ENCODE data around the gene HOXB1. TPM values are rescaled to one million over a fixed set of nuclear protein-coding genes. Genes with fewer than 3 reads are reported as not detected.

The HOXB1 gene
- not detected for total RNA-seq

DNA sequence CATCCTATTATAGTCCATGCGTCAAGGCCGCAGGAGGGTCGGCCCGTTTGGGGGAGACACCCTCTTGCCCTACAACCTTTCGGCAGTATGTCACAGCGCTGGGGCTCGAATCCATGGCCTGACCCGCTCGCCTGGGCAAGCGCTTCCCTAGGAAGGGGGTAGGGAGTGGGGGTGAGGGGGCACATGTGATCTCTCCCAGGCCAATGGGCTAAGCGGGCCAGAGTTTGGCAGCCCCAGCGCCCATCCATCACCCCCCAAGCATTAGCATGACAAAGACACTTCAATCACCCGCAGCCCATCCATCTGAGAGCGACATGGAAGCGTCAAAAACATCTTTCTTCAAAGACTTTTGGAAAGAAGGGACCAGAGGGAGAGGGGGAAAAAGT is at the start of gene HOXB1:
Gene HOXB1, minus strand, starts transcription at position 125 of the 386 bp plus-strand sequence. Its CDS starts 107 bp downstream, at position 18.
- FAIRE-seq (no peak), DNase-seq (ENCODE audit: low spot score in 2 of 2) (no peak)

DNA sequence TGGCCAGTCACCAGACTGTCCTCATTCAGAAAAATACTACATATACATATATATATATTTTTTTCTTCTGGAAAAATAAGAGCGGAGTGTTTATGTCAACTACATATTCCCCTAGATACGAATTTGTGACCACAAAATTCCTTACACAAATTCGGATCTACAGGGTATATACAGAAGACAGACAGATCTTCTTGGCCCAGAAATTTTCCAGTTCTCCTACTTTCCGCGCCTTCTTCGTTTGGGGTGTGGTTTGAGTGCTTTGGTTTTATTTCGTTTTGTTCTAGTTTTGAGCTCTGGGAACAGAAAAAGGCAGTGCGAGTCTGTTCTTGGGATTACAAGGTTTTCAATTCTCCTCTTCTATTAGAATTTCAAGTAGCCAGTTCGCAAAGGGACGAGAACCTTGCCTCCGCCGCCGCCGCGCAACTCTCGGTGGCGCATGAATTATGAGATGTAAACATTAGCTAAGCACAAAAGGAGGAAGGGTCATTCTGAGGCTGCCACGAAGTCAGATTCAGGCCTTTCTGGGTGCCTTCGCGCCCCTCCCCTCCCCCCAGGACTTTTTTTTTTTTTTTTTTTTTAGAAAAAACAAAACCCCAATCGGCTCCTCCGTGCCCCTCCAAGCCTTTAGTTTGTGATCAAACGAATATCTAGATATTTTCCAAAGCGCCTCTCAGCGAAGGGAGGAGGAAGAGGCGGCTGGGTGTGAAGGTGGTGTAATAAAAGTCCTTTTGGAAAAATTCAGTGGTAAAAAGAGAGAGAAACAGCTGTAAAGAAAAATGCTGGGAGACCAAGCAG is 49.1 kb upstream of the HOXB1 start:
- FAIRE-seq (no peak), DNase-seq (ENCODE audit: low spot score in 2 of 2) (no peak)

DNA sequence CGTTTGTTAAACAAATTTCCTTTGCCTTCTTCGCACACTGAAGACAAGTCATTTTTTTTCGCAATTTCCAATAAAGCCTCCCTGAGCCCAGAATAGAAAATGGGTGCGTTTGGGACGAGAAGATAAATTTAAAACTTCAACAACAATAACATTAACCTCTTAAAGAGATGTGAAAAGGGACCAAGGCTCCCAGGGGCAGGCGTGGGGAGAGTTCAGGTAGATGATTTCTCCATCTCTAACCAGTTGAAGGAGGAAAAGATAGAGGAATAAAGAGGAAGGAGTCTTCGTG is 48.6 kb upstream of the HOXB1 start:
- DNase-seq (ENCODE audit: low spot score in 2 of 2) = no peak
- FAIRE-seq = no peak

DNA sequence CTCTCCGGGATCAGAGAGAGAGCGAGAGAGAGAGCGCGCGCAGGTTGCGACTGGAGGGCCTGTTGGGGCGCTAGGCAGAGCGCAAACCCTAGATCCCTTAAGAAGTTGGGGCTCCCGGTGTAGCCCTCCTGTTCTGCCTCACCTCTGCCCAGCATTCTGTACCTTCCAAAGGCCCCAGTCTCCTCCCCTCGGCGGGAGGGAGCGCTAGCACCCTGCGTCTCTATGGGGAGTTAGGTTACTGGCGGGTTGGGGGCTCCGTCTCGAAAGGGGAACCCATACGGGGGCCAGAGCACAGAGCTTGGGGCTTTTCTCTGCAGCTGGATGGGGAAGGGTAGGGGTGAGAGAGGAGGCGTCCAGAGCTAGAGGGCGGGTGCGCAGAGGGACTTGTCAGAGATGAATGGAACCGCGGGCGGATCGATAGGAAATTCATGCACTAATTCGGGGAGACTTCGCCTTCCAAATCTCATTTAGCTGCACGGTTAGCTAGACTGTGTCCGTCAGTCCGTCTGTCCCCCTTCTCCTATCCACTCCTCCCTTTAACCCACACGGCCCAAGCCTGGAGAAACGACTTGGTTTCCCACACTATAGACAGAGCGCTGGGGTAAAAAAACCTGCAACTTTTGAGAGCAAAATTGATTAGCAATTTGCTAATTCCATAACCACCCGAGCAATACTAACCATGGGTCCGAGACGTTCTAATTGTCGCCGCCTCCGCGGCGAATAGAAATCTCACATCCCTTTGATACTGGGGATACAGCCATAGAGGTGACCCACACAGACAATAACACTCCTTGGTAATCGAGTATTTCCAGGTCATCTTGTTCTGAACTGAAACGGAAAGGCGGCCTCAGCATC is 48.0 kb upstream of the HOXB1 start:
- no peak for FAIRE-seq
- no peak for DNase-seq (ENCODE audit: low spot score in 2 of 2)

DNA sequence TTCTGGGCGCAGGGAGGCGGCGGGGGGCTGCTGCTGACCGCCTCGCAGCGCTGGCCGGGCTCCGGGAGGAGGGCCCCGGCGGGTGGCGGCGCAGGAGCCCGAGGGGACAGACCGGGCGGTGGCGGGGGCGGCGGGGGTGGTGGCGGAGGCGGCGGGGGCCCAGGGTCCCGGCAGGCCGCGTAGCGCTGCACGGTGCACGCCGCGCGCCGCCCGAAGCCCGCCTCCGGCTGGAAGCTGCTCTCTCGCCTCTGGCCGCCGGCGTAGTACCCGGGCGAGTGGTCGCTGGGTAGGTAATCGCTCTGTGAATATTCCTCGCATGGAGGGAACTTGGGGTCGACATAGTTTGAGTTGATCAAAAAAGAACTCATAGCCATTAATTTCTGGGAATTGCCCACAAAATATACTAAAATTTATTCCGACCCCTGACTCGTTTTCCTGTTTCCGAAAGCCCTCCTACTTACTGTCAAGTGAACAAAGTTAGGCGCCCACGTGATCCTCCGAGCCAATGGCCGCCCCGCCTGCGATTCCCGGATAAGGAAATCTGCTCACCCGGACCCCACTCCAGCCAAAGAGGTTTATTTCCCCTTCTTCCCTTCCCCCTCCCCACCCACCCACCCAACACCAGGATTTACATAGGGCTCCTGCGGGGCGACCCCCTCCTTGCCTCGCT is 47.3 kb upstream of the HOXB1 start, which contains the start of gene HOXB4:
Gene HOXB4, minus strand, starts transcription at position 405 of the 670 bp plus-strand sequence. Its CDS starts 31 bp downstream, at position 374.
- FAIRE-seq = no peak

DNA sequence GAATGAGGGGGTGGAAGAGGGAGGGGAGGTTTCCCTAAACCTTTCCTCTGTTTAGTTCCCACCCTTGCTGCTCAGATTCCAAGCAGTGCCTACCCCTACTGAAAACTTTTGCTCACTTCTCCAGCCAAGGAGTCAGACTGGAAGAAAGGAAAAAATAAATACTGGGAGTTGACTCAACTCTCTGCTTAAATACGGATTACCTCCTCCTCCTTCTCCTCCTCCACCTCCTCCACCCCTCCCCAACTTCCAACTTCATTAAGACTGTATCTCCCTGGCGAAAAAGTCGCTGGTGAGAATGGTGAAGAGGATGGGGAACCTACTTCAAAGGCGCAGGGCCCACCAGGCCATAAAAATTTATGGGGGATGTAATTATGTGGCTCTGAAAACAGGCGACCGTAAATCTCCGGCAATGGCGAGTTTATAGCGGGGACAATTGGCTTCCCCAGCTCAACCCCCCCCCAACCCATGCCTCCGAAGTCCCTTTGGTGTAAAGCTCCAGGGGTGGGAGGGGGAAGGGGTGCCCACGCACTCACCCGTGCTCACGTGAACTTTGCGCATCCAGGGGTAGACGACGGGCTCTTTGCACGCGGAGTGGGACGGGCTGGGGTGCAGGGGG is 46.6 kb upstream of the HOXB1 start:
- DNase-seq (ENCODE audit: low spot score in 2 of 2) (no peak), FAIRE-seq (no peak)

More for the DNA sequence above, 47.3 kb upstream of the HOXB1 start, which contains the start of gene HOXB4:
- DNase-seq (ENCODE audit: low spot score in 2 of 2) = no peak

DNA sequence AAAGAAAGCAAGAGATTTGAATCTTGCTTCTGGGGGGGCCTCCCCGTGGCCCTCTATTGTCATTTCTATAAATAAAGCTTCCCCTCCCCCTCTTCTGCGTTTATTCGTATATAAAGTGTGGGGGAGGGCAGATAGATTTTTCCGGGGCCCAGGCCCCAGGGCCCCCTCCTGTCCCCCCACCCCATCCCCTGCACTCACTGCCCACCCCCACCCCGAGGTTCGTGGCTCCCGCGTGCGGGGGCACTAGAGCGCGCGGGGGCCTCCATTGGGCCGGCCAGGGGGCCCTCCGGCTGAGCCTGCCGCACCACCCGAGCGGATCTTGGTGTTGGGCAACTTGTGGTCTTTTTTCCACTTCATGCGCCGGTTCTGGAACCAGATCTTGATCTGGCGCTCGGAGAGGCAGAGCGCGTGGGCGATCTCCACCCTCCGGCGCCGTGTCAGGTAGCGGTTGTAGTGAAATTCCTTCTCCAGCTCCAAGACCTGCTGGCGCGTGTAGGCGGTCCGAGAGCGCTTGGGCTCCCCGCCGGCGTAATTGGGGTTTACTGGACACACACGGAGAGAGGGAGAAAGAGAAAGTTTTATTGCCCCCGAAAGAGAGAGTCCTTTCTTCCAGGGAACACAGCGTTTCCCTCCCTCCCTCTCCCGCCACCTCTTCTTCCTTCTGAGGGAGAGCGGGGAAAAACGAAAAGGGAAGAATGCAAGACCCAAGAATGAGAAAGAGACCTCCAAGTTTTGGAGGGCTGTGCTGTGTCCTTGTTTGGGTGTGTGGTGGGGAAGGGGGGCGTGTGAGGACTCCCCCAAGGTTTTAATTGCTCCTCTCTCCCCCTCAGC is 45.9 kb upstream of the HOXB1 start:
- DNase-seq (ENCODE audit: low spot score in 2 of 2) (no peak), FAIRE-seq (no peak)

DNA sequence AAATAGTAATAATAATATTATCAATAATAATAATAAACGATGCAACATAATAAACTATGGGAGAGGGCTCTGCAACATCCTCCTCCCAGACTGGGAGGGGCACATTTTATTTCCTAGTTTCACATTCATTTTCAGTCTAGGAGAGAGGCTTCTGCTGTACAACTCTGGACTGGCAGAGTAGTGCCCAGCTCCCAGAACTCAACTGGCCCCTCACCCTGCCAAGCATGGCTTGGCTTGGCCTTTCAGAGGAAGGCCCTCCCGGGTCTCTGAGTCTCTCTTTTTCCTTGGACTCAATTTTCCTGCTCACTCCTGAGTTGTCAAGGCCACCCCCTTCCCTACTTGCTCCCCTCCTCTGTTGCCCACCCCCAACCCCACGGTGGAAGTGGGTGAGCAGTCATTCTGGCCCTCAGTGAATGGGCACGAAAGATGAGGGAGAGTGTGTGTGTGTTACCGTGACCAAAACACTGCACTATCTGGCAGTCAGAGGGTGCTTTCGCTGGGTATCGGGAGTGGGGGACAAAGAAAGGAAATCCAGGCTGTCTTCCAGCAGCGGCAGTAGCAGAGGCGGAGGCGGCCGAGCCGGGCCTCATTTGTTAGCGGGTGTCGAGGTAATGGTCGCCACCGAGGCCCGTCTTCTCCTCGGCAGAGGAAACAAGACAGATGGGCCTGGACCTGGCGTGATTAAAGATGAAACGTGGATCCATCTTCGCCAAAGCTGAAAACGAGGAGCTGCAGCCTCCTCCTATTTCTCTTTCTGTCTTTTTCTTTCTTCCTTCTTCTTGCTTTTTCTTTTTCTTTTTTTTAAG is 45.1 kb upstream of the HOXB1 start:
- DNase-seq (ENCODE audit: low spot score in 2 of 2) = no peak
- FAIRE-seq = no peak

DNA sequence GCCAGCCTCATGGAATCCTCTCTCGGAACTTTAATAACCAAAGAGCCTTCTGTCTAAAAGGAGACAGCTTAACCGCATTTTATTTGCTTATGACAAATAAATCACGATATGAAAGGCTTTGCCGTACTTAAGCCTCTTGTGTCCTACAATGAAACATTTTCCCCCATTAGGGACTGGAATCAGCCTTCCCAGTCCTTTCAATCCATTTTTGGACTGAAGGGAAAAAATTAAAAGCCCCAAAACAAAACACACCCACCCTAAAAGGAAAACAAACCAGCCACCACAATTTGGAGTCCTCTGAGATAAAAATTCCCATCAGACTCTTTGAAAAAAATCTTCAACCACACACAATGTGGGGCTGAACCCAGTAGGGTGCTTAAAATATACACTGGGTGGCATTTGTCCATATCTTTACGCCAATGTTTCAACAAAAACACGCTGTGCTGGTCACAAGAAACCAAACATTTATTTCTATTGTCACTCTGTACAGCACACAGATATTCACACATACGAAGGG is 44.3 kb upstream of the HOXB1 start:
- FAIRE-seq (no peak), DNase-seq (ENCODE audit: low spot score in 2 of 2) (no peak)

DNA sequence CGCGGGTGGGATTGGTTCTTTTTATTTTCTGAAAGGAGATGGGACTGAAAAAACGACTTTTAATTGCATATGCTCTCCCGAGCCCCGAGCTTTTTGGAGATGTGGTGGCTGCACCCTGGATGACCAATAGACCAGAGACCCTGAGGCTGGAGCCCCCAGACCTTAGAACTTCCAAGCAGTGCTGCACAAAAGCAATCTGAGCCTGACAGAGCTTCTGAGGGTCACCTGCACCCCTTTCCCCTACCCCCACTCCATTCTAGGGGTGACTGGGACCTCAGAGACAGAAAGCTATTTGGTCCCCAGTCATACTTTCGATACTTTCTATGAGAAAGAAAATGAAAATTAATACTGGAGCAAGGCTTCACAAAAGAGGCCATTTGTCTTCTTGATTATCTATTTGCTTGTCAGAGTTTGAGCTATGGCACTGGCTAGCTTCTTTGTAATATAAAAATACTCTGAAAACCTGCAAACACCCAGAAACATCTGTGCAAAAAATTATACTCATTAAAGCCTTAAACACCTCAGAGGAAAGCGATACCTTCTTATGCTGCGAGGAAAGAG is 43.8 kb upstream of the HOXB1 start:
- FAIRE-seq = no peak

DNA sequence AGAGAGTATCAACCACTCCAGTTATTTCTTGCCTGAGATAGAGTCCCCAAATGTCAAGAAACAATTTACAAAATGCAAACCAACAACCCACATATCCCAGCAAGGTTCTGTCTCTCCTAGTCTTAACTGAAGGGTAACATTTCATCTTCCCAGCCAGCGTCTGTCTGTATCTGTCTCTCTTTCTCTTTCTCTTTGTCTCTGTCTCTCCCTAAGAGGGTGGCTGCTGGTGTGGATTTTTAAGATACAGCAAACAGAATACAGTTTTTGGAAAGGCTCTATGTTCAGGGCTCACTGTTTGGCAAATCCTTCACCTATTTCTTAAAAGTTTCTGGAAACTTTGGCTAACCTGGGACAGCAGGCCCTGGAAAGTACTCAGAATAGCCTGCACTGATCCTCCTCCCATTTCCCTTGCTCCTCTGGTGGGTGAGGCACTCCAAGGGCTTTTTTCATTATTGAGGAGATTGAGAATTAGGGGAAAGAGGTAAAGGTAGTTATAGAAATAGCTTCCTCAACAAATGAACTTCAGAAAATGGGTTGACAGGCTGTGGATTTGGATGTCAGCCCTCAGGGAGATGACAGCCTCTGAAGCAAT is 41.1 kb upstream of the HOXB1 start:
- no peak for FAIRE-seq
- no peak for DNase-seq (ENCODE audit: low spot score in 2 of 2)

More for the DNA sequence above, 43.8 kb upstream of the HOXB1 start:
- DNase-seq (ENCODE audit: low spot score in 2 of 2) = no peak

DNA sequence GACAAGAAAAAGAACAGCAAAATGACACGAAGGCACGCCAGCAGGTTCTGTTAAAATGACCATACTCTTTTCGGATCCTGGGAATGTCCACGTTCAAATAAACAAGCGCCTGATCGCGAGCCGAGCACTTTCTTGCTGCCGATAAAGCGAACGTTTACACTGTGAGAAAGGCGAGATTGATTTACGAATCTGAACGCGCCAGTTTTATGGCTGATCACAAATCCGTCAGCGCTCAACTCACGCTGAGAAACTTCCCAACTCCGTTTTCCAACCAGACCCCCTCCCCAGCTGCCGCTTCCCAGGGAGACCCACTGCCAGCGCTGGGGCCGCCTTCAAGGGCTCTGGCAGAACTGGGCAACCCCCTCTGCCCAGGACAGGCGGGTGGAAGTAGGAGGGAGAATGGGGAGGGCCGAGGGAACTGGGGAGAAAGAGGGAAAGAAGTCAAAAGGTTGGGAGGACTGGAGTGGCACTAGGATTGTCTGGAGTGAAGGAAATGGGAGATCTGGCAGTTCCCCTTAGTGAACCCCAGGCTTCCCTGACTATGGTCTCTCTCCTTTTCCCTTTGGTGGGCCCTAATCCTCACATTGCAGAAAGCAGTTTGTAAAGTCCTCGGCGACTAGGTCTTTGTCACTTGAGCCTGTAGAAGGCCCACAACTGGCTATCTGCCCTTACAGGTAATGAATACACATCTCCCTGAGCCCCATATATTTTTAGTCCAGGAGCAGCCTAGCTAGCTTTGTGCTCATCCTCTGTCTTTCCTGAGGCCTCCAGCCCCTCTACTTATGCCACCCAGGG is 40.4 kb upstream of the HOXB1 start:
- no peak for DNase-seq (ENCODE audit: low spot score in 2 of 2)

DNA sequence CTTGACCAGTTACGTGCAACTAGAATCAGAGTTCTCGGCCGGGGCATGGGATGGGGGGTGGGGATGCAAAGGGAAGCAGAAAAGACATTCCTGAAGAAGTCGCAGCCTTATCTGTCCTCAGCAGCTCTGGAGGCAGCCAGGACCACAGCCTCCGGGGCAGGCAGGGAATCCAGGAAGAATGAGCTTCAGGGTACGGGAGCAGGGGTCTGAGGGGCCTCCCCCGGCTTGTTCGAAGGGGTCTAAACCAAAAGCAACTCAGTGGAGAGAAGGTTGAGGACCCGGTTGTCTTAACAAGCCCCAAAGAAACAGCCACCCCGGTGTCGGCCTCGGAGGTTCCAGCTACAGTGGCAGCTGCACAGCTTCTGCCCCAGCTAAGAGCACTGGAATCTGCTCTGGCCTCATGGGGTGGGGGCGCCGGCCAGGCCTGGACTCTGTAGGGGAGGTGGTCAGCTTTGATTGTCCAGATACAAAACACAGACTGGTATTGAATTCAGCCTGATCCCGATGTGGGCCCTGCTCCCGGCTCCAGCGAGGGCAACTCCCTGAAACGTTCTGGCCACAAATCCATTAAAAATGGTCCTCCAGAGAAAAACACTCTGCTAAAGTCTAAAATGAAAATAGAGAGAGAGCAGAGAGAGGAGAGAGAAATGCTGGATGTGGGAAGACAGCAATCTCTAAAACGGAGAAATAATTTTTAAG is 39.7 kb upstream of the HOXB1 start:
- no peak for DNase-seq (ENCODE audit: low spot score in 2 of 2)
- no peak for FAIRE-seq

More for the DNA sequence above, 40.4 kb upstream of the HOXB1 start:
- no peak for FAIRE-seq

DNA sequence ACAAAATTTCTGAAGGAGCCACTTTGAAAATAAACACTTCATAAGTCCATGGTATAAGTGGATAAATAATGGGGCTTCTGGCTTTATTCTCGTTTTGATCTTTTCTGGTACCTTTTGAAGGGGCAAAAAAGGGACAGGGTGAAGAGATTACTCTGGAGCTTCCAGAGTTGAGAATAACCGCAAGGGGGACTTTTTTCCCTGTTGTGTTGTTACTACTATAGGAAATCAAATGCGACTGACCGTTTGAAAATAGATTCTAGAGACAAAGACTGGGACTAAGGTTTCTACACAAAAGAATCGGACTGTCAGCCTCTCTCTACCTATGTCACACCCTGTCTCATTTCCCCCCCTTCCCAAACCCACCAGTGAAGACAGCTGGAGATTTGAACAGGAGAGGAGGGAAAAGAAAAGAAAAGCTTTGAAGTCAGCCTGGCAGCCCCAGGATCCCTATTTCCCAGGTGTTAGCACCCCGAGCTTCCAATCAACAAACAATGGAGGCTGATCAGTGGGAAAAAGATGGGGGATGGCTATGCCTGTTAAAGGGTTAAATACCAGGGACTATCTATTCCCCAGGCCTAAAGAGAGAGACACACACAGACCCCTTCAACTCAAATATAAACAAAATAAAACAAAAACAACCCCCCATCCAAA is 39.0 kb upstream of the HOXB1 start:
- no peak for FAIRE-seq
- no peak for DNase-seq (ENCODE audit: low spot score in 2 of 2)

DNA sequence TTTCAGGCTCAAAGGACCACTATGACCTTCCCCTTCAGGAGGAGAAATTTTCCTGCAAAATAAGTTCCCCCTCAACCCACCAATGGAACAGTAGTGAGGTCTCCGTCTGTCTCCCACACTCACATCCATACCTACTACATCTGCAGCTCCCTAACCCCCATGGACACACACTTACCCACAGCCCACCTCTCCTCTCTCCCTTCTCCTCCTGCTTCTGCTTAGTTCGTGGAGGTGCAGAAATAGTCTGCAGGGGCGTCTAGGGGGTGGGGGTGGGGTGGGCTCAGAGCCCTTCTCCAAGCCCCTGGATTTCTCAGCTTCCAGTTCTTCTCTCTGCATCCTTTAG is 38.4 kb upstream of the HOXB1 start:
- no peak for FAIRE-seq
- no peak for DNase-seq (ENCODE audit: low spot score in 2 of 2)
